PC-3 (cell line): ENCODE data around the gene MCU. TPM values are rescaled to one million over a fixed set of nuclear protein-coding genes. Genes with fewer than 3 reads are reported as not detected.
A peak's percentile ranks its signal among the peaks of the same experiment; 100 is the strongest.

Source experiments
- ATAC-seq: fragments of 200-7000 bp; cut with Tn5 transposase; 2 replicates; pipeline ENCODE4 v1.9.1; 2020; ENCODE audit warnings: mild to moderate bottlenecking, moderate library complexity
- BruUV-seq: library from RNA; stranded (reverse); fragments of 400-500 nt; replicated peaks from 2 replicates; lab custom pipeline; 2021; lab: Mats Ljungman, UMichigan
- CTCF ChIA-PET: fragments of 300-600 bp; sonication (Branson Sonifier 250); formaldehyde crosslinking; loops from one replicate; lab custom pipeline; 2022; ENCODE audit warnings: antibody characterized with exemption; lab: Charles Lee
- POLR2A ChIA-PET: fragments of 300-600 bp; sonication (Branson Sonifier 250); formaldehyde crosslinking; loops from one replicate; lab custom pipeline; 2022; ENCODE audit warnings: antibody characterized with exemption; ENCODE audit not compliant: unreplicated experiment; lab: Charles Lee
- DNase-seq: peaks from one replicate; pipeline ENCODE4 v3.0.0-alpha.2; 2015
- H2AFZ ChIP-seq: fragments of 300-600 bp; sonication (generic); 2 replicates; pipeline ENCODE4 v1.6.0; 2016; ENCODE audit warnings: antibody characterized with exemption, low read length
- H3F3A ChIP-seq: fragments of 300-600 bp; sonication (generic); one replicate; pipeline ENCODE4 v1.6.0; 2017; ENCODE audit warnings: antibody characterized with exemption, low read length, control low read depth, mild to moderate bottlenecking; ENCODE audit not compliant: unreplicated experiment
- H3K27ac ChIP-seq: fragments of 300-600 bp; sonication (generic); 2 replicates; pipeline ENCODE4 v1.5.1; 2016; ENCODE audit warnings: mild to moderate bottlenecking, low read length
- H3K27me3 ChIP-seq: fragments of 300-600 bp; sonication (generic); 2 replicates; pipeline ENCODE4 v1.6.1; 2016; ENCODE audit warnings: low read length, mixed read lengths
- H3K36me3 ChIP-seq: fragments of 300-600 bp; sonication (generic); 2 replicates; pipeline ENCODE4 v1.6.1; 2016; ENCODE audit warnings: low read depth, mixed run types, low read length, mixed read lengths
- H3K4me1 ChIP-seq: fragments of 300-600 bp; sonication (generic); 2 replicates; pipeline ENCODE4 v1.5.1; 2016; ENCODE audit warnings: low read length; ENCODE audit not compliant: insufficient read depth
- H3K4me2 ChIP-seq: fragments of 300-600 bp; sonication (generic); 2 replicates; pipeline ENCODE4 v1.6.0; 2016; ENCODE audit warnings: low read length
- H3K4me3 ChIP-seq: fragments of 300-600 bp; sonication (generic); 2 replicates; pipeline ENCODE4 v1.5.1; 2016; ENCODE audit warnings: mild to moderate bottlenecking, low read length, mixed read lengths
- H3K79me2 ChIP-seq: fragments of 300-600 bp; sonication (generic); 2 replicates; pipeline ENCODE4 v1.6.1; 2017; ENCODE audit warnings: low read length, mixed read lengths
- H3K9ac ChIP-seq: fragments of 300-600 bp; sonication (generic); 2 replicates; pipeline ENCODE4 v1.6.0; 2016; ENCODE audit warnings: mild to moderate bottlenecking, low read length
- H3K9me2 ChIP-seq: fragments of 300-600 bp; sonication (generic); replicated peaks from 2 replicates; pipeline ENCODE4 v1.6.1; 2016; ENCODE audit warnings: mixed run types, low read length, mixed read lengths
- H3K9me3 ChIP-seq: fragments of 300-600 bp; sonication (generic); 2 replicates; pipeline ENCODE4 v1.6.1; 2016; ENCODE audit warnings: low read length, mixed read lengths
- H4K20me1 ChIP-seq: fragments of 300-600 bp; sonication (generic); 2 replicates; pipeline ENCODE4 v1.6.1; 2016; ENCODE audit warnings: low read length, mixed read lengths
- CTCF ChIP-seq: fragments of 300-600 bp; sonication (generic); conservative IDR thresholded peaks from 2 replicates; pipeline ENCODE4 v1.5.1; 2017; ENCODE audit warnings: antibody characterized with exemption, low read depth, mild to moderate bottlenecking, low read length
- EZH2 ChIP-seq: fragments of 300-600 bp; sonication (generic); IDR thresholded peaks from one replicate; pipeline ENCODE4 v1.6.1; 2017; ENCODE audit warnings: antibody characterized with exemption, mild to moderate bottlenecking, low read length; ENCODE audit not compliant: unreplicated experiment
- EZH2phosphoT487 ChIP-seq: fragments of 300-600 bp; sonication (generic); IDR thresholded peaks from 2 replicates; pipeline ENCODE4 v1.6.1; 2018; ENCODE audit warnings: mild to moderate bottlenecking, antibody characterized with exemption, low read length, borderline replicate concordance
- intact Hi-C: fragments of 100-400 bp; cut with micrococcal nuclease; formaldehyde crosslinking; loops from 2 replicates; pipeline ENCODE4 v1.9.0; 2023
- total RNA-seq: library from RNA; depleted of rRNA; stranded (reverse); fragments of >200 nt; gene quantifications from 2 replicates; pipeline ENCODE4 v1.2.3, GENCODE V29; 2014

Gene MCU
- total RNA-seq, 1 experiment from 2014 or later: 21.5 TPM

GRCh38 chr10:72687035-72687434 lies 4.9 kb upstream of the MCU start:
- Histone ChIP-seq H3K4me3 (no peak overlapping the region), H3K4me2 (no peak overlapping the region), H3K4me1 (peaks cover 33% of the 10 kb centered on the region), H3K36me3 (no peaks in the 10 kb centered on the region), H4K20me1 (no peaks in the 10 kb centered on the region), H3K27me3 (no peaks in the 10 kb centered on the region), H3K9me3 (no peaks in the 10 kb centered on the region), H3F3A (no peaks in the 10 kb centered on the region), H3K9ac (no peak overlapping the region), H2AFZ (no peak overlapping the region), H3K9me2 (no peaks in the 10 kb centered on the region), H3K27ac (no peak overlapping the region), H3K79me2 (no peaks in the 10 kb centered on the region)
- ChIA-PET CTCF (interaction anchor here (0.7 kb wide), 1 partner anchor 73 kb away, joined by 3 read pairs; no protein-coding TSS in a partner anchor), POLR2A (no interaction called here)
- TF ChIP-seq CTCF (no peak), EZH2 (no peak), EZH2phosphoT487 (no peak)
- BruUV-seq: no TSS peak
- DNase-seq: no peak
- intact Hi-C loops: no loop called here
- no peak for ATAC-seq

GRCh38 chr10:72688208-72688651 lies 3.7 kb upstream of the MCU start:
- Histone ChIP-seq H3F3A (no peaks in the 10 kb centered on the region), H3K4me1 (peaks cover 33% of the 10 kb centered on the region), H3K9ac (no peak overlapping the region), H3K9me2 (no peaks in the 10 kb centered on the region), H2AFZ (peak overlapping the region; percentile 59), H3K4me3 (peak overlapping the region; percentile 35; the same call in 1 of the 2 replicates), H3K9me3 (no peaks in the 10 kb centered on the region), H3K4me2 (peak overlapping the region; percentile 70), H3K36me3 (no peaks in the 10 kb centered on the region), H3K79me2 (peaks cover 9% of the 10 kb centered on the region), H3K27me3 (no peaks in the 10 kb centered on the region), H3K27ac (peak overlapping the region; percentile 71), H4K20me1 (peaks cover under 1% of the 10 kb centered on the region)
- TF ChIP-seq CTCF: no peak
- TF ChIP-seq EZH2: no peak
- TF ChIP-seq EZH2phosphoT487: no peak
- no TSS peak for BruUV-seq
- intact Hi-C loops: no loop called here
- POLR2A ChIA-PET: interaction anchor here (0.5 to 0.6 kb wide), 2 partner anchors 10 to 103 kb away, joined by 9 to 12 read pairs; no protein-coding TSS in a partner anchor
- ATAC-seq (peak; percentile 39), DNase-seq (peak; percentile 88)
- CTCF ChIA-PET: interaction anchor here (0.6 kb wide), 1 partner anchor 120 kb away, joined by 10 read pairs; no protein-coding TSS in a partner anchor

GRCh38 chr10:72689660-72690059 lies 2.3 kb upstream of the MCU start:
- intact Hi-C loops: loop anchor here (1.0 to 5.0 kb wide), 3 partner anchors 48 to 373 kb away; partner anchors contain the start of gene MICU1
- Histone ChIP-seq H3K9me3 (no peaks in the 10 kb centered on the region), H3K9me2 (no peaks in the 10 kb centered on the region), H2AFZ (no peak overlapping the region), H3K4me3 (no peak overlapping the region), H3K27ac (peak overlapping the region; percentile 63), H3K79me2 (peaks cover 23% of the 10 kb centered on the region), H4K20me1 (peaks cover 13% of the 10 kb centered on the region), H3K36me3 (no peaks in the 10 kb centered on the region), H3K9ac (no peak overlapping the region), H3K27me3 (no peaks in the 10 kb centered on the region), H3K4me2 (peak overlapping the region; percentile 26), H3F3A (no peaks in the 10 kb centered on the region), H3K4me1 (peaks cover 42% of the 10 kb centered on the region)
- POLR2A ChIA-PET: interaction anchor here (0.7 kb wide), 1 partner anchor 443 kb away, joined by 3 read pairs; no protein-coding TSS in a partner anchor
- ATAC-seq (no peak), DNase-seq (no peak)
- CTCF ChIA-PET: no interaction called here
- BruUV-seq: no TSS peak
- TF ChIP-seq EZH2phosphoT487 (no peak), EZH2 (no peak), CTCF (no peak)
